NK-92 (cell line): ENCODE measurements around the gene ALG5.

Experiments used
- DNase-seq: peaks from one replicate; lab custom pipeline; 2025; ENCODE audit not compliant: unreplicated experiment; lab: John Stamatoyannopoulos, UW

Gene ALG5

GRCh38 chr13:36999054-36999714 lies at the start of gene ALG5:
ALG5 (minus strand) TSS chr13:36999340; CDS start chr13:36999300, 40 bp downstream.
- peak; percentile 65 for DNase-seq

- DNase-seq: no peak
Measured at GRCh38 chr13:37047846-37048245, 48.7 kb upstream of the ALG5 start.

- no peak for DNase-seq
Measured at GRCh38 chr13:37047032-37047431, 47.9 kb upstream of the ALG5 start.

GRCh38 chr13:37046062-37046461 lies 46.9 kb upstream of the ALG5 start:
- DNase-seq: no peak

- no peak for DNase-seq
Measured at GRCh38 chr13:37040789-37041188, 41.6 kb upstream of the ALG5 start.

- no peak for DNase-seq
Measured at GRCh38 chr13:37039896-37040295, 40.8 kb upstream of the ALG5 start.

- no peak for DNase-seq
Measured at GRCh38 chr13:37037241-37037640, 38.1 kb upstream of the ALG5 start.

GRCh38 chr13:37029617-37030016 lies 30.5 kb upstream of the ALG5 start:
- DNase-seq: no peak

- no peak for DNase-seq
Measured at GRCh38 chr13:37027639-37028038, 28.5 kb upstream of the ALG5 start.

- DNase-seq: no peak
Measured at GRCh38 chr13:37026771-37027170, 27.6 kb upstream of the ALG5 start.

GRCh38 chr13:37023871-37024270 lies 24.7 kb upstream of the ALG5 start:
- no peak for DNase-seq

- no peak for DNase-seq
Measured at GRCh38 chr13:37014609-37015008, 15.5 kb upstream of the ALG5 start.

GRCh38 chr13:37011788-37012187 lies 12.6 kb upstream of the ALG5 start:
- no peak for DNase-seq

GRCh38 chr13:37011002-37011401 lies 11.9 kb upstream of the ALG5 start:
- DNase-seq: no peak

- DNase-seq: no peak
Measured at GRCh38 chr13:37010424-37010823, 11.3 kb upstream of the ALG5 start.

GRCh38 chr13:37009692-37010091 lies 10.6 kb upstream of the ALG5 start:
- DNase-seq: no peak

- DNase-seq: no peak
Measured at GRCh38 chr13:37001921-37002250, 2.7 kb upstream of the ALG5 start.

GRCh38 chr13:36998624-36999041 lies 507 bp downstream of the ALG5 start:
- no peak for DNase-seq

- no peak for DNase-seq
Measured at GRCh38 chr13:36997716-36998427, 1.3 kb downstream of the ALG5 start.

- DNase-seq: no peak
Measured at GRCh38 chr13:36992362-36992761, 6.8 kb downstream of the ALG5 start.

GRCh38 chr13:36986462-36987240 lies 12.5 kb downstream of the ALG5 start:
- DNase-seq: no peak

- no peak for DNase-seq
Measured at GRCh38 chr13:36981156-36981743, 17.9 kb downstream of the ALG5 start.
